ENCODE results near the gene NCBP2. TPM values are rescaled to one million over a fixed set of nuclear protein-coding genes. Genes with fewer than 3 reads are reported as not detected.

NCBP2 gene
- total RNA-seq, 2 donors from 2014 or later = 35.4 to 38.2 TPM

DNA sequence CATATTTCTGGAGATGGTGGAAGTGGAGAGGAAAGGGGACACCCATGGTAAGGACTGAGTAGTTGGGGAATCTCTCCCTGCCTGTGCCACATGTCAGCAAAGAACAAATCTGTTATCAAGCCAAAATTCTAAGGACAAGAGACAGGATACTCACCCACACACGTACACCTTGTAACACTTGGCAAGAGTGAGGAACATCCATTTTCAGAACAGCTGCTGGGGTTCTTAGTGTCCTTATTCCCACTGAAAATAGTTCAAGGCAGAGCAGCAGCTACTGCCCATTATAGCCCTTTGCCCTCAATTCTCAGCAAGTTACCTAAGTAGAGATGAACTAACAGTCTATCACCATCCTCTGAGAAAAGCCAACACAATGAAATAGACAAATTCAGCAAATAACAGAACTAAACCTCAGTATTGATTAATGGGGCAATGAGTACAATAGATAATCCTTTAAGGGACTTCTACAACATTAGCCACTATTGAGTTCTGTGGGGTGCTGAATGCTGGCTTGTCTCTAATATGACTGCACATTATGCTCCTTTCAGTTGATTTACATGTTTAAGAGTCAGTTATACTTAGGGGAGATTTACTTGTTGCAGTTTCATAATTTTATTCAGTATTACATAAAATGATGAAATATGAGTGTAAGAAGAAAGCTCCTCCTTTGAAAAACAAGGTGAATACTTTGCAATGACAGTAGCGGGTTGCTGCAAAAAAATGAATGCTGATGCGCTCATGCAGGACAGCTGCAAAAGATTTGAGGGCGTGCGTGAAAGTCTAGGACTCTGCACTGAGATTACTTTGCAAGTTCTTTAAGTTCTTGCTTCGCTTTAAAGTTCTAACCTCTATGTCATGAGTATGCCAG, 52.3 kb downstream of the NCBP2 start:
- H3K4me1 ChIP-seq (replicated peaks) = no peaks in the 10 kb centered on the region
- no peak overlapping the region for H3K27ac ChIP-seq
- H3K9me3 ChIP-seq = no peaks in the 10 kb centered on the region
- H3K4me3 ChIP-seq = no peak overlapping the region
- no peaks in the 10 kb centered on the region for H3K36me3 ChIP-seq
- DNase-seq (ENCODE audit: low spot score) = no peak
- intact Hi-C loops (cut with DNase I) = no loop called here
- TF ChIP-seq, protein P1, sequence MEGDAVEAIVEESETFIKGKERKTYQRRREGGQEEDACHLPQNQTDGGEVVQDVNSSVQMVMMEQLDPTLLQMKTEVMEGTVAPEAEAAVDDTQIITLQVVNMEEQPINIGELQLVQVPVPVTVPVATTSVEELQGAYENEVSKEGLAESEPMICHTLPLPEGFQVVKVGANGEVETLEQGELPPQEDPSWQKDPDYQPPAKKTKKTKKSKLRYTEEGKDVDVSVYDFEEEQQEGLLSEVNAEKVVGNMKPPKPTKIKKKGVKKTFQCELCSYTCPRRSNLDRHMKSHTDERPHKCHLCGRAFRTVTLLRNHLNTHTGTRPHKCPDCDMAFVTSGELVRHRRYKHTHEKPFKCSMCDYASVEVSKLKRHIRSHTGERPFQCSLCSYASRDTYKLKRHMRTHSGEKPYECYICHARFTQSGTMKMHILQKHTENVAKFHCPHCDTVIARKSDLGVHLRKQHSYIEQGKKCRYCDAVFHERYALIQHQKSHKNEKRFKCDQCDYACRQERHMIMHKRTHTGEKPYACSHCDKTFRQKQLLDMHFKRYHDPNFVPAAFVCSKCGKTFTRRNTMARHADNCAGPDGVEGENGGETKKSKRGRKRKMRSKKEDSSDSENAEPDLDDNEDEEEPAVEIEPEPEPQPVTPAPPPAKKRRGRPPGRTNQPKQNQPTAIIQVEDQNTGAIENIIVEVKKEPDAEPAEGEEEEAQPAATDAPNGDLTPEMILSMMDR (IDR thresholded peaks at IDR 0.05) = no peak
- TF ChIP-seq POLR2A (IDR thresholded peaks at IDR 0.05) (no peak), POLR2AphosphoS5 (IDR thresholded peaks at IDR 0.05) (no peak)
- WGBS = 88% methylated on average over 6 of the region's 6 CpGs
- H3K27me3 ChIP-seq (replicated peaks; ENCODE audit: insufficient read depth) = no peaks in the 10 kb centered on the region

DNA sequence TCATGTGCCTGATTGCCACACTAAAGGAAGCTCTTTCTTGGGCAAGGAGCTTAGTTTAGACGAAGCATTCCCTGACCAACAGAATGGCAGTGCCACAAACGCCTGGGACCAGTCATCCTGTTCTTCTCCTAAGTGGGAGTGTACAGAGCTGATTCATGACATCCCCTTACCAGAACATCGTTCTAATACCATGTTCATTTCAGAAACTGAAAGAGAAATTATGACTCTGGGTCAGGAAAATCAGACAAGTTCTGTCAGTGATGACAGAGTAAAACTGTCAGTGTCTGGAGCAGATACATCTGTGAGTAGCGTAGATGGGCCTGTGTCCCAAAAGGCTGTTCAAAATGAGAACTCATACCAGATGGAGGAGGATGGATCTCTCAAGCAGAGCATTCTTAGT, 56.2 kb downstream of the NCBP2 start:
- H3K9me3 ChIP-seq = no peaks in the 10 kb centered on the region
- no peaks in the 10 kb centered on the region for H3K4me1 ChIP-seq (replicated peaks)
- H3K36me3 ChIP-seq = no peaks in the 10 kb centered on the region
- DNase-seq (ENCODE audit: low spot score) = no peak
- intact Hi-C loops (cut with DNase I) = no loop called here
- 85% methylated on average over 4 of the region's 4 CpGs for WGBS
- H3K4me3 ChIP-seq = no peak overlapping the region
- no peak overlapping the region for H3K27ac ChIP-seq
- no peaks in the 10 kb centered on the region for H3K27me3 ChIP-seq (replicated peaks; ENCODE audit: insufficient read depth)
- no peak for TF ChIP-seq POLR2A (IDR thresholded peaks at IDR 0.05)

Other genes with a start within 250 kb of the NCBP2 start
- gene CEP19, start 230.3 kb downstream of the NCBP2 start, total RNA-seq = 1 to 10 TPM; 2.2 to 6.3 TPM
- gene PIGX, start 230.2 kb downstream of the NCBP2 start, total RNA-seq = 10 to 100 TPM; 32.6 to 60.4 TPM
- 10 to 100 TPM; 37.4 to 48.3 TPM for gene PAK2, start 202.7 kb downstream of the NCBP2 start, total RNA-seq
- 10 to 100 TPM; 28.3 to 62.9 TPM for gene SENP5, start 74.6 kb downstream of the NCBP2 start, total RNA-seq
- gene PIGZ, start 26.3 kb upstream of the NCBP2 start, total RNA-seq = 10 to 100 TPM in 1 of 2 donors, 1 to 10 TPM in 1; 4.7 to 11.3 TPM
- 1 to 10 TPM; 6.9 to 9.0 TPM for gene MELTF, start 87.3 kb upstream of the NCBP2 start, total RNA-seq

Measured in prostate gland (tissue), 2 donors.